K562 (cell line): ENCODE results near the gene KLHL22. TPM values are rescaled to one million over a fixed set of nuclear protein-coding genes. Genes with fewer than 3 reads are reported as not detected.
A peak's percentile ranks its signal among the peaks of the same experiment; 100 is the strongest.

Source experiments
- ATAC-seq: fragments of 200-7000 bp; cut with Tn5 transposase; 3 replicates; pipeline ENCODE4 v1.9.1; 2020; ENCODE audit warnings: moderate library complexity
- BruUV-seq: library from RNA; stranded (reverse); fragments of 400-500 nt; replicated peaks from 2 replicates; lab custom pipeline; 2021; lab: Mats Ljungman, UMichigan
- CTCF ChIA-PET: fragments of 300-600 bp; formaldehyde crosslinking; extraction: SDS; loops from one replicate; lab custom pipeline; 2021; ENCODE audit warnings: low intra/inter-chr PET ratio; lab: Yijun Ruan, JAX
- POLR2A ChIA-PET: fragments of 300-600, 350-650 bp; sonication (Branson Sonifier 250); formaldehyde crosslinking; extraction: SDS; loops from one replicate; lab custom pipeline; 2021; ENCODE audit warnings: antibody characterized with exemption, inconsistent platforms; lab: Yijun Ruan, JAX
- DNase-seq, 4 experiments: peaks; one replicate each; pipeline versions ENCODE4 v3.0.0 to v3.0.0-alpha.2; 2011 to 2018; ENCODE audit warnings: low spot score in 3 of 4, mixed read lengths in 3 of 4; ENCODE audit errors: extremely low read depth in 1 of 4
- FAIRE-seq: peaks from 2 replicates; lab custom pipeline; 2011; peaks lifted over from hg19 to GRCh38; lab: Jason Lieb, UNC
- H2AFZ ChIP-seq: 2 replicates; pipeline ENCODE4 v1.6.0; 2011; ENCODE audit warnings: low read depth, low read length, control low read depth, inconsistent platforms
- H3K27ac ChIP-seq: fragments of 200-600 bp; 3 replicates; pipeline ENCODE4 v1.8.0; 2011; ENCODE audit warnings: low read depth, mild to moderate bottlenecking, control low read depth, inconsistent platforms, low read length, moderate library complexity, mixed read lengths; ENCODE audit errors: extremely low read depth
- H3K27me3 ChIP-seq, 2 experiments: fragments of 300-600 bp in 1 of 2; 2 replicates in 1 of 2; 3 replicates in 1 of 2; pipeline versions ENCODE4 v1.6.0 to v1.8.0; 2011; ENCODE audit warnings: inconsistent platforms in 2 of 2, low read length in 2 of 2, mild to moderate bottlenecking in 1 of 2, mixed read lengths in 1 of 2, moderate library complexity in 1 of 2; ENCODE audit not compliant: control insufficient read depth in 2 of 2, insufficient read depth in 2 of 2
- H3K36me3 ChIP-seq: fragments of 300-600 bp; 3 replicates; pipeline ENCODE4 v1.8.0; 2011; ENCODE audit warnings: mild to moderate bottlenecking, low read length, inconsistent platforms; ENCODE audit not compliant: control insufficient read depth, insufficient read depth
- H3K4me1 ChIP-seq, 2 experiments: fragments of 200-600 bp in 1 of 2; replicated peaks in 1 of 2; 2 replicates in 1 of 2; 3 replicates in 1 of 2; pipeline versions ENCODE4 v1.5.1 to v1.8.0; 2011; ENCODE audit warnings: inconsistent platforms in 2 of 2, low read length in 2 of 2, mild to moderate bottlenecking in 1 of 2, mixed read lengths in 1 of 2, moderate library complexity in 1 of 2; ENCODE audit not compliant: control insufficient read depth in 2 of 2, insufficient read depth in 2 of 2
- H3K4me2 ChIP-seq: 2 replicates; pipeline ENCODE4 v1.6.1; 2011; ENCODE audit warnings: low read length, control low read depth, inconsistent platforms, mixed read lengths; ENCODE audit not compliant: insufficient read depth
- H3K4me3 ChIP-seq: fragments of 200-600 bp; sonication (generic), shearing (Covaris generic); 2 replicates; pipeline ENCODE4 v1.5.1; 2016; ENCODE audit warnings: control low read depth, inconsistent platforms
- H3K79me2 ChIP-seq: fragments of 200-600 bp; 3 replicates; pipeline ENCODE4 v1.8.0; 2011; ENCODE audit warnings: low read length, inconsistent platforms; ENCODE audit not compliant: control insufficient read depth, insufficient read depth
- H3K9ac ChIP-seq, 2 experiments: 2 replicates each; pipeline versions ENCODE4 v1.6.0 to v1.6.1; 2011; ENCODE audit warnings: low read depth in 2 of 2, low read length in 2 of 2, control low read depth in 1 of 2, inconsistent platforms in 1 of 2, mild to moderate bottlenecking in 1 of 2, mixed read lengths in 1 of 2; ENCODE audit not compliant: insufficient read depth in 1 of 2
- H3K9me1 ChIP-seq: one replicate; pipeline ENCODE4 v1.6.0; 2011; ENCODE audit warnings: inconsistent platforms, mild to moderate bottlenecking, low read length, moderate library complexity; ENCODE audit not compliant: control insufficient read depth, insufficient read depth
- H3K9me3 ChIP-seq: replicated peaks from 2 replicates; pipeline ENCODE4 v1.5.1; 2011; ENCODE audit warnings: low read depth, low read length, inconsistent platforms; ENCODE audit not compliant: control insufficient read depth, insufficient read depth
- H4K20me1 ChIP-seq: replicated peaks from 2 replicates; pipeline ENCODE4 v1.6.1; 2011; ENCODE audit warnings: low read length, inconsistent platforms, mixed read lengths; ENCODE audit not compliant: control insufficient read depth, insufficient read depth
- ARID1B ChIP-seq: fragments of 450-650 bp; IDR thresholded peaks from 2 replicates; pipeline ENCODE4 v1.6.1; 2016; ENCODE audit warnings: antibody characterized with exemption, mild to moderate bottlenecking, inconsistent platforms
- FOXM1 ChIP-seq, 2 experiments: fragments of 450-650 bp in 1 of 2; sonication (generic) in 1 of 2; formaldehyde crosslinking in 1 of 2; IDR thresholded peaks; 2 replicates each; pipeline versions ENCODE4 v1.6.1 to v1.9.0; 2017 to 2022; ENCODE audit warnings: low read depth in 2 of 2, mild to moderate bottlenecking in 2 of 2, missing genetic modification reagents in 1 of 2, moderate library complexity in 1 of 2
- HOXB6 ChIP-seq: fragments of 250-450 bp; sonication (Bioruptor Pico); IDR thresholded peaks from 2 replicates; pipeline ENCODE4 v1.5.1; 2022; ENCODE audit warnings: mild to moderate bottlenecking, borderline replicate concordance
- POLR2AphosphoS2 ChIP-seq: IDR thresholded peaks from 2 replicates; pipeline ENCODE4 v1.6.1; 2012; ENCODE audit warnings: low read length, improper control_type of control experiment
- STAG1 ChIP-seq: sonication (generic); formaldehyde crosslinking; IDR thresholded peaks from 2 replicates; pipeline ENCODE4 v1.5.0; 2020; ENCODE audit warnings: missing genetic modification reagents, borderline replicate concordance
- ZBTB1 ChIP-seq: sonication (generic); formaldehyde crosslinking; IDR thresholded peaks from 2 replicates; pipeline ENCODE4 v1.8.1; 2023; ENCODE audit warnings: missing genetic modification reagents, low read depth, mild to moderate bottlenecking, borderline replicate concordance
- ZBTB7A ChIP-seq: IDR thresholded peaks from 2 replicates; pipeline ENCODE4 v1.6.1; 2011; ENCODE audit warnings: low read depth, mild to moderate bottlenecking, low read length, moderate library complexity, borderline replicate concordance; ENCODE audit not compliant: control insufficient read depth
- ZNF561 ChIP-seq: fragments of 450-650 bp; formaldehyde crosslinking; conservative IDR thresholded peaks from 2 replicates; pipeline ENCODE4 v1.4.0; 2020; ENCODE audit warnings: mild to moderate bottlenecking, moderate library complexity
- WGBS: fragments of 100-300 bp; shearing (Covaris generic); methylation state at CpG from one replicate; pipeline ENCODE4 v1.1.6; 2016; ENCODE audit warnings: low coverage, mixed read lengths; ENCODE audit not compliant: insufficient coverage; ENCODE audit errors: missing lambda C conversion rate; 5-methylcytosine and 5-hydroxymethylcytosine counted together
- in situ Hi-C: fragments of 300-500 bp; cut with MboI; formaldehyde crosslinking; loops from 4 replicates; pipeline ENCODE4 v1.15.0; 2018; ENCODE audit warnings: inconsistent platforms, mixed read lengths
- intact Hi-C: fragments of 100-400 bp; cut with micrococcal nuclease; formaldehyde crosslinking; loops from 2 replicates; pipeline ENCODE4 v1.14.2; 2022
- polyA plus RNA-seq, 8 experiments: library from polyadenylated mRNA; depleted of rRNA in 4 of 8; stranded (reverse) in 5 of 8; unstranded in 3 of 8; fragments of >200 nt; fragmentation: Nextera tagmentation in 2 of 8; fragmentation: Illumina TruSeq in 1 of 8; extraction: Ambion mirVana in 2 of 8; extraction: Trizol in 1 of 8; gene quantifications; 2 replicates each; pipeline versions ENCODE4 v1.2.1 to v1.2.3, GENCODE V29; 2011 to 2014; ENCODE audit warnings: inconsistent platforms in 1 of 8, missing spikeins in 1 of 8
- total RNA-seq, 7 experiments: library from RNA; depleted of rRNA in 6 of 7; stranded (reverse); fragments of >200 nt in 6 of 7; fragmentation: Illumina TruSeq in 2 of 7; extraction: Trizol in 2 of 7; gene quantifications; 2 replicates each; pipeline versions ENCODE4 v1.2.1 to v1.2.3, GENCODE V29; 2011 to 2021; ENCODE audit warnings: low replicate concordance in 1 of 7
- TF ChIP-seq, protein P1 (sequence below): sonication (generic); formaldehyde crosslinking; IDR thresholded peaks from 2 replicates; pipeline ENCODE4 v1.8.0; 2022; ENCODE audit warnings: missing genetic modification reagents, mild to moderate bottlenecking, moderate library complexity, borderline replicate concordance
- TF ChIP-seq, protein P2 (sequence below), 2 experiments: fragments of 450-650 bp; IDR thresholded peaks; 2 replicates each; pipeline ENCODE4 v1.6.1; 2016; ENCODE audit warnings: mild to moderate bottlenecking in 2 of 2, borderline replicate concordance in 1 of 2, low read depth in 1 of 2, moderate library complexity in 1 of 2

KLHL22 gene
- total and polyA plus RNA-seq, 9 of the 15 experiments (the other 6 are each of a cell fraction or from before 2014, with no cell fraction given), result 1.3 to 25.6 (median 15.2) TPM

DNA sequence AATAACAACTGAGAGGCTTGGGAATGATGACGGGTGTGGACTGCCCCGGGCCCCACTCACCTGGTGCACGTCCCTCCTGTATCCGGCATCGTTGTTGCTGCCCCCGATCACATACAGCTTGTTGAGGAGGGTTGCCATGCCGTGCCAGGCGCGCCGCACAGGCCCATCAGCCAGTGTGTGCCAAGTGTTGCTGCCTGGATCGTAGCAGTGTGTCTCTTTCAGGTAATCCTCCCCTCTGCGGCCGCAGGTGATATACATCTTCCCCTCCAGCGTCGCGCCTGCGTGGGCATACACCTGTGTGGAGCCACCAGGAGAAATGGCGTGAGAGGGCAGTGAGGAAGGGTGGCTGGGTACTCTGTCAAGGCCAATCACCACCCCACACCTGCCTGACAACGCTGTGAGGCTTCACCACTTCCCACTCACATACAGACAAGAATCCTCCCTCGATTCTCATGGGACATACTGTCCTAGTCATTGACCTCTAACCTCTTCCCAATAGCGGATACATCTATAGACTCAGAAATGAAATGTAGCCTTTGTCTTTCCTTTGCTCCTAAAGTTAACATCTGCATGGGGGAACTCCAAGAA is 49.1 kb downstream of the KLHL22 start:
- POLR2A ChIA-PET, result interaction anchor here (0.6 to 3.3 kb wide), 7 partner anchors 8 to 34 kb away, joined by 3 to 17 read pairs (median 4); no protein-coding TSS in a partner anchor
- H3K4me1 ChIP-seq, result peaks cover 0 to 13% of the 10 kb centered on the region in 2 experiments; a peak in 1 of 5 replicates
- peak overlapping the region in 1 of 2 experiments; percentile 32; a peak in 2 of 4 replicates for H3K9ac ChIP-seq
- no peak for DNase-seq
- no peak overlapping the region for H3K4me3 ChIP-seq
- WGBS, result 27% methylated on average over 21 of the region's 21 CpGs
- peaks cover 10% of the 10 kb centered on the region; the same call in 1 of the 2 replicates for H4K20me1 ChIP-seq
- H3K4me2 ChIP-seq, result no peak overlapping the region
- no peaks in the 10 kb centered on the region for H3K9me3 ChIP-seq
- H3K9me1 ChIP-seq, result no peaks in the 10 kb centered on the region
- no peaks in the 10 kb centered on the region for H3K36me3 ChIP-seq
- H3K27ac ChIP-seq, result no peak overlapping the region
- no peak for ATAC-seq
- no peaks in the 10 kb centered on the region for H3K79me2 ChIP-seq
- no TSS peak for BruUV-seq
- CTCF ChIA-PET, result interaction anchor here (0.9 kb wide), 1 partner anchor 11 kb away, joined by 4 read pairs; no protein-coding TSS in a partner anchor
- FAIRE-seq, result no peak
- no peak overlapping the region for H2AFZ ChIP-seq
- intact Hi-C loops (no loop called here), in situ Hi-C loops (no loop called here)
- H3K27me3 ChIP-seq, result peaks cover 29 to 49% of the 10 kb centered on the region in 2 experiments; a peak in 4 of 5 replicates
- TF ChIP-seq STAG1 (CRISPR knock-in tag) (0 out of 2 replicates have a peak, but pooled peaks have one; percentile 32), ZBTB1 (CRISPR knock-in tag) (no peak), ARID1B (no peak), HOXB6 (CRISPR knock-in tag) (no peak), ZNF561 (CRISPR knock-in tag) (no peak), POLR2AphosphoS2 (no peak), FOXM1 (IDR thresholded peaks at IDR 0.05; ENCODE audit: low read depth) (no peak), FOXM1 (CRISPR knock-in tag; IDR thresholded peaks at IDR 0.05; ENCODE audit: low read depth) (no peak), ZBTB7A (0 out of 2 replicates have a peak, but pooled peaks have one; percentile 9)
- TF ChIP-seq, protein P1, sequence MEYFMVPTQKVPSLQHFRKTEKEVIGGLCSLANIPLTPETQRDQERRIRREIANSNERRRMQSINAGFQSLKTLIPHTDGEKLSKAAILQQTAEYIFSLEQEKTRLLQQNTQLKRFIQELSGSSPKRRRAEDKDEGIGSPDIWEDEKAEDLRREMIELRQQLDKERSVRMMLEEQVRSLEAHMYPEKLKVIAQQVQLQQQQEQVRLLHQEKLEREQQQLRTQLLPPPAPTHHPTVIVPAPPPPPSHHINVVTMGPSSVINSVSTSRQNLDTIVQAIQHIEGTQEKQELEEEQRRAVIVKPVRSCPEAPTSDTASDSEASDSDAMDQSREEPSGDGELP (CRISPR knock-in tag), result 0 out of 2 replicates have a peak, but pooled peaks have one; percentile 17
- TF ChIP-seq, protein P2, sequence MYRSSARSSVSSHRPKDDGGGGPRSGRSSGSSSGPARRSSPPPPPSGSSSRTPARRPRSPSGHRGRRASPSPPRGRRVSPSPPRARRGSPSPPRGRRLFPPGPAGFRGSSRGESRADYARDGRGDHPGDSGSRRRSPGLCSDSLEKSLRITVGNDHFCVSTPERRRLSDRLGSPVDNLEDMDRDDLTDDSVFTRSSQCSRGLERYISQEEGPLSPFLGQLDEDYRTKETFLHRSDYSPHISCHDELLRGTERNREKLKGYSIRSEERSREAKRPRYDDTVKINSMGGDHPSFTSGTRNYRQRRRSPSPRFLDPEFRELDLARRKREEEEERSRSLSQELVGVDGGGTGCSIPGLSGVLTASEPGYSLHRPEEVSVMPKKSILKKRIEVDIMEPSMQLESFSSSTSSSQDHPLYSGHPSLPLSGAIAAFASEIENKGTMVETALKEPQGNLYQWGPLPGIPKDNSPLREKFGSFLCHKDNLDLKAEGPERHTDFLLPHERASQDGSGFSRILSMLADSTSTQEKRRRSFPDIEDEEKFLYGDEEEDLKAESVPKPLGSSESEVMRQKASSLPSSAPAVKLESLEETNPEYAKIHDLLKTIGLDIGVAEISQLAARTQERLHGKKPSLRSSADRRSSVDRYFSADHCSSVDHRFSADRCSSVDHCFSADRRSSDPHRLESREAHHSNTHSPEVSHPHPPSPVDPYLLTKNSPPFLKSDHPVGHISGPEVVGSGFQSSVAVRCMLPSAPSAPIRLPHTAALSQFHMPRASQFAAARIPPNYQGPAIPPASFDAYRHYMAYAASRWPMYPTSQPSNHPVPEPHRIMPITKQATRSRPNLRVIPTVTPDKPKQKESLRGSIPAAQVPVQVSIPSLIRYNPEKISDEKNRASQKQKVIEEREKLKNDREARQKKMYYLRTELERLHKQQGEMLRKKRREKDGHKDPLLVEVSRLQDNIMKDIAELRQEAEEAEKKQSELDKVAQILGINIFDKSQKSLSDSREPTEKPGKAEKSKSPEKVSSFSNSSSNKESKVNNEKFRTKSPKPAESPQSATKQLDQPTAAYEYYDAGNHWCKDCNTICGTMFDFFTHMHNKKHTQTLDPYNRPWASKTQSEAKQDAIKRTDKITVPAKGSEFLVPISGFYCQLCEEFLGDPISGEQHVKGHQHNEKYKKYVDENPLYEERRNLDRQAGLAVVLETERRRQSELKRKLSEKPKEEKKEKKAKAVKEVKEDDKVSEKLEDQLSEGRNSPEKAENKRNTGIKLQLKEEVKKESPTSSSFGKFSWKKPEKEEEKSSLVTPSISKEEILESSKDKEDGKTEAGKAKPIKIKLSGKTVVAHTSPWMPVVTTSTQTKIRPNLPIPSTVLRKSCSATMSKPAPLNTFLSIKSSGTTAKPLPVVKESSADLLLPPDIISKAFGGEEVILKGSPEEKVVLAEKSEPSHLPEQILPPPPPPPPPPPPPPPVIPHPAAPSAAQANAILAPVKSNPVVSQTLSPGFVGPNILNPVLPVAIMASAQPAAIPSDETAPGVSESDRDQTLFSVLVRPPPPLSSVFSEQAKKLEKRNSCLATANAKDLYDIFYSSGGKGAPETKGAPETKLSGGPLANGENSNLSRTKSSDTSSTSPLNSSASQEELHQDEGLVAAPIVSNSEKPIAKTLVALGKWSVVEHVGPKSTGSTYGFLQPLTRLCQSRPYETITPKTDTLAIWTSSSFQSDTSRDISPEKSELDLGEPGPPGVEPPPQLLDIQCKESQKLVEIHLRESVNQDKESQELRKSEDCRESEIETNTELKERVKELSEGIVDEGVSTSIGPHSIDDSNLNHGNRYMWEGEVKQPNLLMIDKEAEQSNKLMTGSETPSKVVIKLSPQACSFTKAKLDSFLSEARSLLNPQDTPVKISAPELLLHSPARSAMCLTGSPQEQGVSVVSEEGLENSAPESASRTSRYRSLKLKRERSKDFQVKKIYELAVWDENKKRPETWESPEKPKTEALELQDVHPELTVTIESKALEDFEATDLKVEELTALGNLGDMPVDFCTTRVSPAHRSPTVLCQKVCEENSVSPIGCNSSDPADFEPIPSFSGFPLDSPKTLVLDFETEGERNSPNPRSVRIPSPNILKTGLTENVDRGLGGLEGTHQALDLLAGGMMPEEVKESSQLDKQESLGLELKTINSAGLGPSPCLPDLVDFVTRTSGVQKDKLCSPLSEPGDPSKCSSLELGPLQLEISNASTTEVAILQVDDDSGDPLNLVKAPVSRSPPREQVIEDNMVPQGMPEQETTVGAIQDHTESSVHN (IDR thresholded peaks at IDR 0.05; ENCODE audit: borderline replicate concordance in 1 of 2, low read depth in 1 of 2), result no peak
